CD4-positive, alpha-beta T cell (primary cell): ENCODE results near the gene SLC25A47. TPM values are rescaled to one million over a fixed set of nuclear protein-coding genes. Genes with fewer than 3 reads are reported as not detected.

ENCODE experiments used
- ATAC-seq: fragments of 200-7000 bp; cut with Tn5 transposase; one replicate; pipeline ENCODE4 v1.10.0; 2022; ENCODE audit warnings: mild to moderate bottlenecking; ENCODE audit not compliant: poor library complexity
- CTCF ChIA-PET: fragments of 350-600 bp; sonication (Branson Sonifier 250); formaldehyde crosslinking; loops from one replicate; lab custom pipeline; 2021; ENCODE audit warnings: antibody characterized with exemption, inconsistent platforms; lab: Charles Lee
- POLR2A ChIA-PET: fragments of 350-600 bp; sonication (Branson Sonifier 250); formaldehyde crosslinking; loops from one replicate; lab custom pipeline; 2021; ENCODE audit warnings: antibody characterized with exemption, inconsistent platforms; lab: Charles Lee
- DNase-seq, 14 experiments: peaks; one replicate each; pipeline ENCODE4 v3.0.0-alpha.2; 2013 to 2020; ENCODE audit warnings: mixed read lengths in 2 of 14
- H3K27ac ChIP-seq, 2 donors: one replicate each; pipeline versions ENCODE4 v1.5.1 to v1.7.0; 2013; ENCODE audit warnings: low read length in 2 of 2, low read depth in 1 of 2, mild to moderate bottlenecking in 1 of 2
- H3K27me3 ChIP-seq, 2 experiments: 1 replicate in 1 of 2; 2 replicates in 1 of 2; pipeline versions ENCODE4 v1.6.1 to v1.7.0; 2013; ENCODE audit warnings: low read length in 2 of 2, control low read depth in 1 of 2, mild to moderate bottlenecking in 1 of 2, moderate library complexity in 1 of 2; ENCODE audit not compliant: insufficient read depth in 2 of 2, control insufficient read depth in 1 of 2
- H3K36me3 ChIP-seq: one replicate; pipeline ENCODE4 v1.6.1; 2013; ENCODE audit warnings: low read length, control low read depth; ENCODE audit not compliant: insufficient read depth
- H3K4me1 ChIP-seq: one replicate; pipeline ENCODE4 v1.6.1; 2013; ENCODE audit warnings: low read length, control low read depth; ENCODE audit not compliant: insufficient read depth
- H3K4me3 ChIP-seq: one replicate; pipeline ENCODE4 v1.5.1; 2013; ENCODE audit warnings: mild to moderate bottlenecking, low read length, moderate library complexity
- H3K9me3 ChIP-seq, 2 experiments: 1 replicate in 1 of 2; 2 replicates in 1 of 2; pipeline versions ENCODE4 v1.6.1 to v1.7.0; 2013; ENCODE audit warnings: low read length in 2 of 2, mild to moderate bottlenecking in 2 of 2, control low read depth in 1 of 2, moderate library complexity in 1 of 2; ENCODE audit not compliant: control insufficient read depth in 1 of 2, insufficient read depth in 1 of 2
- H3K27ac Mint-ChIP-seq: one replicate; pipeline ENCODE4 v1.8.0; 2020; ENCODE audit warnings: mixed read lengths
- H3K27me3 Mint-ChIP-seq: one replicate; pipeline ENCODE4 v1.8.0; 2021; ENCODE audit warnings: mixed read lengths
- H3K36me3 Mint-ChIP-seq: one replicate; pipeline ENCODE4 v1.8.0; 2021; ENCODE audit warnings: low read depth, mixed read lengths
- H3K4me1 Mint-ChIP-seq: one replicate; pipeline ENCODE4 v1.8.0; 2021; ENCODE audit warnings: low read depth, mixed read lengths
- H3K4me3 Mint-ChIP-seq: one replicate; pipeline ENCODE4 v1.8.0; 2020; ENCODE audit warnings: mild to moderate bottlenecking, mixed read lengths
- H3K9me3 Mint-ChIP-seq: one replicate; pipeline ENCODE4 v1.8.0; 2020; ENCODE audit warnings: mixed read lengths
- CTCF ChIP-seq: fragments of 200-600 bp; IDR thresholded peaks from one replicate; pipeline ENCODE4 v1.8.0; 2022; ENCODE audit warnings: antibody characterized with exemption, mild to moderate bottlenecking
- intact Hi-C, 2 experiments: fragments of 100-400 bp; cut with DNase I in 1 of 2; cut with micrococcal nuclease in 1 of 2; formaldehyde crosslinking; loops; one replicate each; pipeline versions ENCODE4 v1.15.1 to v1.9.0; 2023 to 2025; cut with DNase I, micrococcal nuclease
- polyA plus RNA-seq, 2 donors: library from polyadenylated mRNA; unstranded; fragments of 120-200 nt; gene quantifications; one replicate each; pipeline ENCODE4 v1.2.1, GENCODE V29; 2013
- total RNA-seq, 174 experiments: library from RNA in 2 of 174; stranded (reverse) in 2 of 174; gene quantifications; one replicate each; pipeline ENCODE4 v1.2.3 and lab custom pipeline; 2021 to 2026

The SLC25A47 gene, protein sequence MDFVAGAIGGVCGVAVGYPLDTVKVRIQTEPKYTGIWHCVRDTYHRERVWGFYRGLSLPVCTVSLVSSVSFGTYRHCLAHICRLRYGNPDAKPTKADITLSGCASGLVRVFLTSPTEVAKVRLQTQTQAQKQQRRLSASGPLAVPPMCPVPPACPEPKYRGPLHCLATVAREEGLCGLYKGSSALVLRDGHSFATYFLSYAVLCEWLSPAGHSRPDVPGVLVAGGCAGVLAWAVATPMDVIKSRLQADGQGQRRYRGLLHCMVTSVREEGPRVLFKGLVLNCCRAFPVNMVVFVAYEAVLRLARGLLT
- total RNA-seq (not detected), total RNA-seq (lab: John Stamatoyannopoulos, UW) (0 to 0.40 (median 0) reads per million in 172 experiments)
- polyA plus RNA-seq (2013, experiment 1 of 2), result not detected
- polyA plus RNA-seq (2013, experiment 2 of 2), result not detected

DNA sequence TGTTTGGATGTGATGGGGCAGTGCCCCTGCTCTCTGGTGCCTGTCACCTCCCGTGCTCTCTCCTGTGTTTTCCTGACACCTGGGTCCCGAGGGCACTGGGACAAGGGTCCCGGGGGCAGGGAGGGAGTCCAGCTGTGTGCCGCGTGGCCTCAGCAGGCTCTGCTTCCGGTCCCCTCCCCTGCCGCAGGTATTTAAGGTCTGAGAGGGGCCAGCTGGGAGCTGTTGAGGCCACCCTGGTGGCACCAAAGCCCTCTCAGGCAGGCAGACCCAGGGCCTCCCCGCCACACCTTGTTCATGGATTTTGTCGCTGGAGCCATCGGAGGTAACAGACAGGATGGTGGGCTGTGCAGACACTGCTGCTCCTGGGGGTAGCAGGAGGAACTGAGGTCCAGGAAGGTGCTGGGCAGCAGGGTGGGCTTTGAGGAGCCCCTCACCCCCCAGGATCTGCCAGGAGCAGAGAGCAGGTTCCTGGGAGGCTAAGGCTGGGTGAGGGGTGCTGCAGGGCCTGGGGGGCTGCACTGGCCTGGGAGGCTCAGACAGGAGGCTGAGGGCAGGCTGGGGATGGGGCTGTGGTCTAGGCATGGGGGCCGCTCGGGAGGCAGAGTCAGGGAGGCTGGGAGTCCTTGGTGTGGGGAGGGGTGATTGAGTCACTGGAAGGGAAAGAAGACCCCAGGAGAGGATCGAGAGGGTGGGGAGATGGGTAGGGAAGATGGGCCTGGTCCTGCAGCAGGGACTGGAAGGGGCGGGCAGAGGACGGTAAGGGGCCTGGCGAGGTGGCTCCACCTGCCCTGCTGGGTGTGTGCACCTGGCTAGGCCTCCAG, at the start of gene SLC25A47:
TSS of gene SLC25A47 (plus strand) at position 219 of the 821 bp plus-strand sequence. CDS start at position 295, 76 bp downstream.
- Histone ChIP-seq H3K27ac (no peak within 1 kb of the TSS), H3K4me3 (no peak within 1 kb of the TSS), H3K9me3 (no peaks in the 10 kb centered on the region), H3K27me3 (no peaks in the 10 kb centered on the region), H3K4me1 (peaks cover 3% of the 10 kb centered on the region), H3K36me3 (no peaks in the 10 kb centered on the region)
- no peak within 1 kb of the TSS for H3K4me3 Mint-ChIP-seq
- ATAC-seq (no peak), DNase-seq (no peak)
- H3K27ac Mint-ChIP-seq, result no peak within 1 kb of the TSS
- no peaks in the 10 kb centered on the region for H3K27me3 Mint-ChIP-seq
- no peaks in the 10 kb centered on the region for H3K36me3 Mint-ChIP-seq
- CTCF ChIA-PET, result no interaction called here
- H3K4me1 Mint-ChIP-seq, result peaks cover 4% of the 10 kb centered on the region
- POLR2A ChIA-PET, result no interaction called here
- no peak for TF ChIP-seq CTCF
- intact Hi-C loops, result no loop called here
- no peaks in the 10 kb centered on the region for H3K9me3 Mint-ChIP-seq

GRCh38 chr14:100274250-100274649, 48.9 kb upstream of the SLC25A47 start:
- Histone ChIP-seq H3K9me3 (no peaks in the 10 kb centered on the region), H3K4me1 (peaks cover 33% of the 10 kb centered on the region), H3K36me3 (peaks cover 26% of the 10 kb centered on the region), H3K4me3 (no peak overlapping the region), H3K27ac (no peak overlapping the region), H3K27me3 (no peaks in the 10 kb centered on the region)
- TF ChIP-seq CTCF, result no peak
- H3K27ac Mint-ChIP-seq, result peak overlapping the region; percentile 78
- peaks cover 54% of the 10 kb centered on the region for H3K36me3 Mint-ChIP-seq
- DNase-seq, result no peak
- intact Hi-C loops, result loop anchor here in 1 of 2 experiments (5.0 kb wide), 1 partner anchor 103 kb away; the partner anchor contains the start of gene WDR25
- H3K27me3 Mint-ChIP-seq, result no peaks in the 10 kb centered on the region
- ATAC-seq, result no peak
- H3K4me1 Mint-ChIP-seq, result peaks cover 67% of the 10 kb centered on the region
- no peak overlapping the region for H3K4me3 Mint-ChIP-seq
- POLR2A ChIA-PET, result no interaction called here
- H3K9me3 Mint-ChIP-seq, result no peaks in the 10 kb centered on the region
- CTCF ChIA-PET, result interaction anchor here (1.0 to 1.1 kb wide), 2 partner anchors 11 to 20 kb away, joined by 3 read pairs; no protein-coding TSS in a partner anchor

- Mint-ChIP-seq H3K4me3 (no peak overlapping the region), H3K27ac (peak overlapping the region; percentile 78), H3K4me1 (peaks cover 70% of the 10 kb centered on the region), H3K27me3 (no peaks in the 10 kb centered on the region), H3K36me3 (peaks cover 58% of the 10 kb centered on the region), H3K9me3 (no peaks in the 10 kb centered on the region)
- DNase-seq, result no peak
- no peak for TF ChIP-seq CTCF
- Histone ChIP-seq H3K9me3 (no peaks in the 10 kb centered on the region), H3K27me3 (no peaks in the 10 kb centered on the region), H3K4me1 (peaks cover 38% of the 10 kb centered on the region), H3K4me3 (no peak overlapping the region), H3K36me3 (peaks cover 26% of the 10 kb centered on the region), H3K27ac (no peak overlapping the region)
- ChIA-PET CTCF (no interaction called here), POLR2A (no interaction called here)
- no peak for ATAC-seq
- intact Hi-C loops, result no loop called here
These were observed 47.9 kb upstream of the SLC25A47 start for GRCh38 chr14:100275214-100275613.
